Tibial artery (tissue), 4 donors: ENCODE measurements around the gene LIPC.

Experiments
- DNase-seq, 2 donors: peaks; one replicate each; pipeline ENCODE4 v3.0.0-alpha.2; 2019
- H3K27ac ChIP-seq, 2 donors: fragments of 200-600 bp; sonication (generic) in 1 of 2; 1 replicate in 1 of 2; 2 replicates in 1 of 2; pipeline ENCODE4 v1.5.1; 2018 to 2019; ENCODE audit warnings: mild to moderate bottlenecking in 1 of 2
- H3K27me3 ChIP-seq, 2 donors: fragments of 200-600 bp; sonication (generic) in 1 of 2; one replicate each; pipeline versions ENCODE4 v1.5.1 to v1.6.0; 2016 to 2019
- H3K36me3 ChIP-seq, 3 donors: fragments of 200-600 bp; sonication (generic) in 2 of 3; one replicate each; pipeline ENCODE4 v1.5.1; 2016 to 2019; ENCODE audit warnings: mild to moderate bottlenecking in 2 of 3
- H3K4me1 ChIP-seq, 4 donors: fragments of 200-600 bp; sonication (generic) in 2 of 4; 1 replicate in 3 of 4; 2 replicates in 1 of 4; pipeline ENCODE4 v1.5.1; 2016 to 2019
- H3K4me3 ChIP-seq, 2 donors: fragments of 200-600 bp; sonication (generic) in 1 of 2; 1 replicate in 1 of 2; 2 replicates in 1 of 2; pipeline ENCODE4 v1.5.1; 2018 to 2019; ENCODE audit warnings: mild to moderate bottlenecking in 2 of 2
- H3K9me3 ChIP-seq, 3 donors: fragments of 200-600 bp; sonication (generic) in 1 of 3; one replicate each; pipeline ENCODE4 v1.5.1; 2016 to 2019
- intact Hi-C: fragments of 100-400 bp; cut with DNase I; formaldehyde crosslinking; loops from one replicate; pipeline ENCODE4 v1.15.0; 2023; ENCODE audit warnings: low total_unique reads
- TF ChIP-seq, protein P1 (sequence below), 2 experiments: fragments of 200-600 bp in 1 of 2; fragments of 450-650 bp in 1 of 2; IDR thresholded peaks; one replicate each; pipeline ENCODE4 v1.5.1; 2017 to 2019; ENCODE audit warnings: antibody characterized with exemption in 2 of 2, mild to moderate bottlenecking in 1 of 2, moderate library complexity in 1 of 2

Gene LIPC

DNA sequence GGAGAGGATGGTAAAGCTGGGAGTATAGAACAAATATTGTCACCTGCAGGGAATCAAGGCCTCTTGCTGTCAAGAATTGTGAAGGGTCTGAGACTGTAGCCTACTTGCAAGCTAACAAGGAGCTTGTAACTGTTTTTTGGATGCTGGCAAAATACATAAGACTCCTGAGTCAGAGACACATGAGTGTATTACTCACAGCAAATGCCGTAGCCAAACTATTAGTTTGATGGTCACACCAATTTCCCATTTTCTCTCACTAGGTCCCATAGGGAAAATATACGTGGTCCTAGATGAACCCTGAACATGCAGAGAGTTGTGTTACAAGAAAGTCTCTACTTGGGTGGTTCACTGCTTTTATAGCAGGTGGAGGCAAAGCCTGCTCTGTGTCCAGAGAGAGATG is 44.7 kb upstream of the LIPC start:
- TF ChIP-seq, protein P1, sequence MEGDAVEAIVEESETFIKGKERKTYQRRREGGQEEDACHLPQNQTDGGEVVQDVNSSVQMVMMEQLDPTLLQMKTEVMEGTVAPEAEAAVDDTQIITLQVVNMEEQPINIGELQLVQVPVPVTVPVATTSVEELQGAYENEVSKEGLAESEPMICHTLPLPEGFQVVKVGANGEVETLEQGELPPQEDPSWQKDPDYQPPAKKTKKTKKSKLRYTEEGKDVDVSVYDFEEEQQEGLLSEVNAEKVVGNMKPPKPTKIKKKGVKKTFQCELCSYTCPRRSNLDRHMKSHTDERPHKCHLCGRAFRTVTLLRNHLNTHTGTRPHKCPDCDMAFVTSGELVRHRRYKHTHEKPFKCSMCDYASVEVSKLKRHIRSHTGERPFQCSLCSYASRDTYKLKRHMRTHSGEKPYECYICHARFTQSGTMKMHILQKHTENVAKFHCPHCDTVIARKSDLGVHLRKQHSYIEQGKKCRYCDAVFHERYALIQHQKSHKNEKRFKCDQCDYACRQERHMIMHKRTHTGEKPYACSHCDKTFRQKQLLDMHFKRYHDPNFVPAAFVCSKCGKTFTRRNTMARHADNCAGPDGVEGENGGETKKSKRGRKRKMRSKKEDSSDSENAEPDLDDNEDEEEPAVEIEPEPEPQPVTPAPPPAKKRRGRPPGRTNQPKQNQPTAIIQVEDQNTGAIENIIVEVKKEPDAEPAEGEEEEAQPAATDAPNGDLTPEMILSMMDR (IDR thresholded peaks at IDR 0.05): no peak
- H3K4me1 ChIP-seq: peaks cover 0 to 2% (median 0%) of the 10 kb centered on the region in 4 donors
- no peaks in the 10 kb centered on the region for H3K27me3 ChIP-seq
- H3K4me3 ChIP-seq: no peak overlapping the region
- no peak for DNase-seq
- H3K36me3 ChIP-seq: no peaks in the 10 kb centered on the region
- H3K9me3 ChIP-seq: no peaks in the 10 kb centered on the region
- intact Hi-C loops: no loop called here
- H3K27ac ChIP-seq: no peak overlapping the region

DNA sequence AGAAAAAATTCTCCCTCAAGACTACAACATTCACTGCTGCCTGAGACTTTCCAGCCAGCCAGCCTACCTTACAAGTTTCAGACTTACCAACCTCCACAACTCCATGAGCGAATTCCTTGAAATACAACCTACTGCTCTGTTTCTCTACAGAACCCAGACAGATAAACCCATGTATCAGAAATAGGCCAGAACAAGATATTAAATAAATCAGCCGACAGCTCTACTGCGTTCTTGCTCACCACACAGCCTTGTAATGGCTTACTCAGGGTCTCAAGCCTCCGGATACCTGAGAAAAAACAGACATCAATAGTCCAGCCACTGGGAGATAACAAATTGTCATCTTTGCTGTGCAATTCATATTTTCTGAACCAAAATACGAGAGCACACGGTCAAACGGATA is 43.6 kb upstream of the LIPC start:
- TF ChIP-seq, protein P1 (IDR thresholded peaks at IDR 0.05): no peak
- Histone ChIP-seq H3K36me3 (no peaks in the 10 kb centered on the region), H3K4me1 (peaks cover 0 to 2% (median 0%) of the 10 kb centered on the region in 4 donors), H3K27ac (no peak overlapping the region), H3K9me3 (no peaks in the 10 kb centered on the region), H3K27me3 (no peaks in the 10 kb centered on the region), H3K4me3 (no peak overlapping the region)
- no peak for DNase-seq
- intact Hi-C loops: no loop called here

DNA sequence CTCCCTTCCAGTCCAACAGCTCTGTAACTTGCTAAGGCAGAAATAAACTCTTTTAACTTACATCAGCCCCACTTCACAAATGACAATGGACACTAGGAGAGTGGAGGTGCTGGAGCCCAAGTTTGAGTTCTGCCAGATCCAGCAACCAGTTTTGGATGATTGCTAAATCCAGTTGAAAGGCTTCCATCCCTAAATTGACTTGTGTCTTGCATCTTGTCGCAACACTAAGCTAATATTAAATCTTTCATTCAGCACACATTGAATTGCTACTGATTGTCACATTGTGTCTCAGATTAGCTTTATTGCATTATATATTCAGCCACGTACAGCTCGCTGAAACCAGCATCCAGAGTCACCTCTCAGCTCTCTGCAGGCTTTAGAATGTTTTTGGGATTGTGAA is 41.7 kb upstream of the LIPC start:
- peaks cover 0 to 2% (median 0%) of the 10 kb centered on the region in 4 donors for H3K4me1 ChIP-seq
- DNase-seq: no peak
- H3K4me3 ChIP-seq: no peak overlapping the region
- intact Hi-C loops: no loop called here
- no peaks in the 10 kb centered on the region for H3K27me3 ChIP-seq
- H3K27ac ChIP-seq: no peak overlapping the region
- H3K36me3 ChIP-seq: no peaks in the 10 kb centered on the region
- TF ChIP-seq, protein P1 (IDR thresholded peaks at IDR 0.05): no peak
- H3K9me3 ChIP-seq: no peaks in the 10 kb centered on the region

DNA sequence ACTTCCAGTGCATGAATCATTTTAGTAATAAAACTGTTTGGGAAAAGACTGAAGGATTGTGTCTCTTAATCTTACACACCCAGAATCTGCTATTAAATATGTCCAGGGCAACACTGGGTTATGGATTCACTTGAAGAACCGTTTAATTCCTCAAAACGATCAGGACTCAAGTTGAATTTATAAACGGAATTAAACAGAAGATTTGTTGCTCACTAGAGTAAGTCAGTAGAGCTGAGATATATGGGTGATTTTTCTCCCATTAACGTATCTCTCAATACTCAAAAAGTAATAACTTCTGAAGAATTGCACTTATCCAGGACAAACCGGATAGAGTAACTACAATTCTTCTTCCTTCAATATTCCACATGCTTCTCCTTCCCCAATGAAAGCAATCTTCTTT is 41.1 kb upstream of the LIPC start:
- TF ChIP-seq, protein P1 (IDR thresholded peaks at IDR 0.05): no peak
- Histone ChIP-seq H3K9me3 (no peaks in the 10 kb centered on the region), H3K4me3 (no peak overlapping the region), H3K27ac (no peak overlapping the region), H3K36me3 (no peaks in the 10 kb centered on the region), H3K27me3 (no peaks in the 10 kb centered on the region), H3K4me1 (peaks cover 0 to 2% (median 0%) of the 10 kb centered on the region in 4 donors)
- no peak for DNase-seq
- intact Hi-C loops: no loop called here

DNA sequence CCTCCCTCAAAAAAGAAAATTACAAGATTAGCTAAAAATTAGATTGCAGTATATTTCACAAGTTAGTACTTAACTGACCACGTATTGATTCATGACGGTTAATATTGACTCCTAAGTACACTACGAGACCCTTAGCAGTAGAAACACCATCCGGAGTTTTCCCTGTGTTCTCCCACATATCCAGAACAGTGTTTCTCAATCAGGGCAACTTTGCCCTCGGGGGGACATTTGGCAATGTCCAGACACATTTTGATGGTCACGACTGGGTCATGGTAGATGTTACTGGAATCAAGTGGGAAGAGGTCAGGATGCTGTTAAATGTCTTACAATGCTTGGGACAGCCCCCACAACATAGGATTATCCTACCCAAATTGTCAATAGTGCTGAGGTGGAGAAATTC is 40.7 kb upstream of the LIPC start:
- TF ChIP-seq, protein P1 (IDR thresholded peaks at IDR 0.05): no peak
- no peak for DNase-seq
- Histone ChIP-seq H3K27ac (no peak overlapping the region), H3K36me3 (no peaks in the 10 kb centered on the region), H3K9me3 (no peaks in the 10 kb centered on the region), H3K4me1 (peaks cover 0 to 2% (median 0%) of the 10 kb centered on the region in 4 donors), H3K27me3 (no peaks in the 10 kb centered on the region), H3K4me3 (no peak overlapping the region)
- intact Hi-C loops: no loop called here

DNA sequence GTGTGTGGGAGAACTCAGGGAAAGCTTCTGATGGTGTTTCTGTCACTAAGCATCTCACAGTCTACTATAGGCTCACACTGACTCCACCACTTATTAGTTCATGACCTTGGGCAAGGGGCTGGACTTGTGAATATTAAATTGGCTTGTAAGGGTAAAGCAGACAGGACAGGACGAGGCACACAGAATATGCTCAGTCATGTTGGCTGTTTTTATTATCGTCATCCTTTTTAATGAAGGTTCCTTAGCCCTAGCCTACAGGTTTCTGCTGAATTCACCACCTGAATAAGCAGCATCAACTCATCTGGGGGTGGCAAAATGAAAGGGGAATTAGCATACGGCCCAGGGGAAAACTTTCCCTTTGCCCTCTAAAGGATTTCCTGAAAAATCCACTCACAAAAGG is 39.6 kb upstream of the LIPC start:
- Histone ChIP-seq H3K4me3 (no peak overlapping the region), H3K9me3 (no peaks in the 10 kb centered on the region), H3K36me3 (no peaks in the 10 kb centered on the region), H3K4me1 (peaks cover 0 to 2% (median 0%) of the 10 kb centered on the region in 4 donors), H3K27me3 (no peaks in the 10 kb centered on the region), H3K27ac (no peak overlapping the region)
- intact Hi-C loops: no loop called here
- no peak for DNase-seq
- TF ChIP-seq, protein P1 (IDR thresholded peaks at IDR 0.05): no peak
